GM15510 (cell line): ENCODE data around the gene DBF4B.

ENCODE experiments used
- POLR2A ChIP-seq: IDR thresholded peaks from 3 replicates; pipeline ENCODE4 v1.6.1; 2011; ENCODE audit warnings: borderline replicate concordance; ENCODE audit not compliant: insufficient read length; ENCODE audit errors: extremely low read depth

DBF4B gene

DNA sequence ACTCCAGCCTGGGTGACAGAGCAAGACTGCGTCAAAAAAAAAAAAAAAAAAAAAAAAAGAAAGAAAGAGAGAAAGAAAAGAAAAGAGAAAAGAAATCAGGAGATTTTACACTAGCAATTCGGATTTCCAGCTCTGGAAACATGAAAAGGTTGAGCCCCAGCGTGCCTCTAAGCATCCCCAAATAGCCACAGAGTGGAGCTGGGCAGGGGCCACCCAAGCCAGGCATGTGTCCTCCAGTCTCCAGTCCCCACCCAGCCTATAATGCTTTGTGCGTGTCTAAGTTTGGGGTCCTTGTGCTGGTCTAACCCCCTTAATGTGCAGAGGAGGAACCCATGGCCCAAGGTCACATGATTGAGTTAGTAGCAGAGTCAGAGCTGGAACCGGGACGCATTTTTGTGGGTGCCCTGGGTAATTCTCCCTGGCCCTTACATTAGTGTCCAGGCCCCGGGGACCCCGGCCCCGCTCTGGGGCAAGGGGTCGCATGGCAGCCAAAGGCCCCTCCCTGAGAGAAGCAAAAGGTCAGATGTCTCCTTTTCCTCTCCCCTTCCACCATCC, 70.3 kb downstream of the DBF4B start:
- no peak for TF ChIP-seq POLR2A

DNA sequence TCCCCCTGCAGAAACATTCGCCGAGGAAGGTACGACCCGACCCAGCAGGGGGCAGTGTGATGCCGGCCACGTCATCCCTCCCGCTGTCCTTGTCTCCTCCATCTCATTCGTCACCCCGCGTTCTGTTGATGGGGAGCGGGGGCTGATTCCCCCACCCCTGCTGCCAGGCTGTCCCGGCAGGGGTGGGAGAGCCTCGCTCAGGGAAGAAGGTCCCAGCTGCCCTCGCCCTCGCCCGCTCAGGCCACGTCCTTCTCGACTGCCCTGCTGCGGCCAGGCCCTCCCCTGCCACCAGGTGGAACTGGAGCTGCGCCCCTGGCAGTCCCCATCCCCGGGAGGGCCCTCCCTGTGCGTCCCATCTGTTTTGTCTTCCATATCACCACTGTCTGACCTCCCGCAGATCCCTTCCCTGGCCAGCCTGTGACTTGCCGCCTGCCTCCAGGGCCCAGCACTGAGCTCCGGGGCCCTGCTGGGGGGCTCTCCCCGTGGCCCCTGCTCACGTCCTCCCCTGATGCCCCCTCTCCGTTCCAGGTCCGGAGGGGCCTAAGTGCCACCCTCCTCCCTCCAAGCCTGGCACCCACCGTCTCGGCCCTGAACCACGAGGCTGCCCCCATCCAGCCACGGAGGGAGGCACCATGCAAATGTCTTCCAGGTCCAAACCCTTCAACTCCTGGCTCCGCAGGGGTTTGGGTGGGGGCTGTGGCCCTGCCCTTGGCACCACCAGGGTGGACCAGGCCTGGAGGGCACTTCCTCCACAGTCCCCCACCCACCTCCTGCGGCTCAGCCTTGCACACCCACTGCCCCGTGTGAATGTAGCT, 71.0 kb downstream of the DBF4B start:
- TF ChIP-seq POLR2A = no peak

DNA sequence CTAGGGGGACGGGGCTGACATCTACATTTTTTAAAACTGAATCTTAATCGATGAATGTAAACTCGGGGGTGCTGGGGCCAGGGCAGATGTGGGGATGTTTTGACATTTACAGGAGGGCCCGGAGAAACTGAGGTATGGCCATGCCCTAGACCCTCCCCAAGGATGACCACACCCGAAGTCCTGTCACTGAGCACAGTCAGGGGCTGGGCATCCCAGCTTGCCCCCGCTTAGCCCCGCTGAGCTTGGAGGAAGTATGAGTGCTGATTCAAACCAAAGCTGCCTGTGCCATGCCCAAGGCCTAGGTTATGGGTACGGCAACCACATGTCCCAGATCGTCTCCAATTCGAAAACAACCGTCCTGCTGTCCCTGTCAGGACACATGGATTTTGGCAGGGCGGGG, 71.7 kb downstream of the DBF4B start:
- TF ChIP-seq POLR2A = no peak

DNA sequence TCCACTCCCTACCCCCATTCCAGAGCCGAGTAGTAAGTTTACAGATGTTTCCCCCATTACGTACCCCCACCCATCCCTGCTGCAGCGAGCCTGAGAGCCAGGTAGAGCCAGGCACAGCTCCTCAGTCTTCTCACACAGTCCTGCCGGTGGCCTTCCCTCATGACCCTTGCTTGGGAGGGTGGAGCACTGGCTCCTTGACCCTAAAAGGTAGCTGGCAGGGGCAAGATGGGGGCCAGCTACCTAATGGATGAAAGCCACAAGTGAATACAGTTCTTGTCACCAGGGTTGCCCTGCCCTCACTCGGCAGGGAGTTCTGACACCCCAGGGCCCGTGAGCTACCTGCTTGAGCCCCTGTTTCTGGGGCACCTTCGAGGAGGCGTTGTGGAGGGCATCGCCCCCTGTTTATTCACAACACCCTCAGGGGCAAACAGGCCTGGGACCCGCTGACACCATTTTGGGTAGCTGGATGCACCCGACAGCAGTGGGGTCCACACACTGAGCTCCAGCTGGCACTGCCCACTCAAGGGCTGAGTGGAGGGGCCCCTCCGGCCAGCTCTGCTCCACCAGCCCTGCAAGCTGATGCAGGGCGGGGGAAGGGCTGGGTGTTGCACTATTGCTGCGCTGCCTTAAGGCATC, 72.5 kb downstream of the DBF4B start:
- no peak for TF ChIP-seq POLR2A

DNA sequence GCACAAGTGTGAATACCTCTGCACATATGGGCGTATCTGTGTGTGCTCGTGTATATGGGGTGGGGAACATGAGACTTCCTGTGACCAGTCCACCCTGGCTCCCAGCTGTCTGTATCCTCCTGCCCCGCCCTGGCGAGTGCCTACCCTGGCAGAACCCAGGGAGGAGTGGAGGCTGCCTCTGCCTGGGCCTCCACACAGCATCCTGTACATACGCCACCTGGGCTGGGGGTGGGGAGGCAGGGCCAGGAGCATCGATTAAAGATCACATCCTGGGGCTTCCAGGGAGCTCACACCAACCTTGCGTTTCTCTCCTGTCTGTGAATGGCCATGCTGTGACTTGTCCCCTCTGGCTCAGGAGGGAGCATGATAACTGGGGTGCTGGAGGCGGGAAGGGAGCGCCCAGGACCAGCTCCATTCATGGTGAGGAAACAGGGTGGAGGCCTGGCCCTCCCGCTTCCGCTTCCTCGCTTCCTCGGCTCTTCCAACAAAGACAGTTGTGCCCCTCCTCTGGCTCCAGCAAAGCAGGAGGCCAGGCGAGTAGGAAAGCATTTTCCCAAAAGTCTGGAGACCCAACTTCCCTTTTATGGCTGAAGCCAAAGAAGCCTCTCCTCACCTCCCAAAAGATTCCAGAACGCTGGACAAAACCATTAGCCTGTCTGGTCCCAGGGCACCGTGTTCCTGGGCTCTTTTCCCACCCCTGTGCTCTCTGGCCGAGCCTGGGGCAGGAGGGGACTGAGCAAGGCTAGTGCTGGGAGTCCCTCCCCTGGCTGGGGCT, 73.3 kb downstream of the DBF4B start:
- TF ChIP-seq POLR2A = no peak

DNA sequence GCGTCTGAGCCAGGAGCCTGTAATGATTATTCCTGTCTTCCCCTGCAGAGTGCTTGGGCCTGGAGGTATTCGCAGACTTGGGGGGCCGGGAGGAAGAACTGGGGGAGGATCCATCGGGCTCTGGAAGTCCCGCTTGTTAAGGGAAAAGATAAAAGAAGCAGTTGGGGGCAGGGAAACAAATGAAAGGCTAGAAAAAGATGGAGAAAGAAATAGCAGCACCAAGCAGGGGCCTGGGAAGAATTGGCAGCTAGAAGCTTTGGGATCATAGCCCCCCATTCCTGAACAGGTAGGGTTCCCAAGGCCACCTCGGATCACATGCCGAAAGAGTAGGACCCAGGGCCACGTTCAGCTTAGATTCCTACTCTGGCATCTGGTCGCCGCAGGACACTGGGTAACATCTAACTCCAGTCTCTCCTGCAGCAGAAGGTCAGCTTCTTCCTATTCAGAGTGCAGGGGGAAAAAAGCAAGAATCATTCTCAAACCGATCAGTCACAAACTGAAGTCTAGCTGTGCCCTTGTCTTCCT, 73.9 kb downstream of the DBF4B start:
- no peak for TF ChIP-seq POLR2A

DNA sequence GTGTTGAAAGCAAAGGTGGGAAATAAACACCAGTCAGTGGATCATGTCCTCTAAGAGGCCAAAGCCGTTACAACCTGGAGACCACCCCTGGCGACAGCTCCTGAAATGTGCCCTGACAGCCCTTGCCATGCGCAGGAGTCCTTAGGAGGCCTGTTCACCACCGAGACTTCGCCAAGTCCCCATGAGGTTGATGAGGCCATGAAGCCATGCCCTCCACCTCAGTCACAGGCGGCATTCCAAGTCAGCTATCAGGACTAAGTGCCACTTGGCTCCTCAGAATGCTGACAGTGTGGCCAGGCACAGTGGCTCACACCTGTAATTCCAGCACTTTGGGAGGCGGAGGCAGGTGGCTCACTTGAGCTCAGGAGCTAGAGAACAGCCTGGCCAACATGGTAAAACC, 77.5 kb downstream of the DBF4B start:
- no peak for TF ChIP-seq POLR2A

DNA sequence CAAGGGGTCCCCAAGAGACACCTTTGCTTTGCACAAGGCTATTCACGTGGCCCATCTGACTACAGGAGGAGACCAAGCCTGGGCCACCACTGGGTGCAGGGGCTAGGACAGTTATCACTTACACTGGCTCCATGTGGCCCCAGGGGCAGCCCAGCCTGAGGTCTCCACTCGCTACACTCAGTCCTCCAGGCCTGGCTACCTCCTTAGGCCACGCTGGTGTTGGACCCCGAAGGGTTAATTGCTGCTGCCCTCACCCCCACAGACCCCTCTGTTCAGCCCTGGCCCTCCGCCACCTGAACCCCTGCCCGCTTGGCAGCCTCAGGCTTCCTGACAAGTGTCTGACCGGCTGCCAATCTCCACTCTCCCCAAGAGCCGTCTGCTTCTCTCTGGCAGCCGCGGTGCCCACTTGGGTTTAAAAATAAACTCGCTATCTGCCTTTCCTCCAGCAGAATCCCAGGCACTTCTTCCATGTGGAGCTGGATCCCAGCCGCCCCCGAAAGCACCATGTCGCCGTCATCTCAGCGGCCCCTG, 78.2 kb downstream of the DBF4B start:
- TF ChIP-seq POLR2A = no peak

DNA sequence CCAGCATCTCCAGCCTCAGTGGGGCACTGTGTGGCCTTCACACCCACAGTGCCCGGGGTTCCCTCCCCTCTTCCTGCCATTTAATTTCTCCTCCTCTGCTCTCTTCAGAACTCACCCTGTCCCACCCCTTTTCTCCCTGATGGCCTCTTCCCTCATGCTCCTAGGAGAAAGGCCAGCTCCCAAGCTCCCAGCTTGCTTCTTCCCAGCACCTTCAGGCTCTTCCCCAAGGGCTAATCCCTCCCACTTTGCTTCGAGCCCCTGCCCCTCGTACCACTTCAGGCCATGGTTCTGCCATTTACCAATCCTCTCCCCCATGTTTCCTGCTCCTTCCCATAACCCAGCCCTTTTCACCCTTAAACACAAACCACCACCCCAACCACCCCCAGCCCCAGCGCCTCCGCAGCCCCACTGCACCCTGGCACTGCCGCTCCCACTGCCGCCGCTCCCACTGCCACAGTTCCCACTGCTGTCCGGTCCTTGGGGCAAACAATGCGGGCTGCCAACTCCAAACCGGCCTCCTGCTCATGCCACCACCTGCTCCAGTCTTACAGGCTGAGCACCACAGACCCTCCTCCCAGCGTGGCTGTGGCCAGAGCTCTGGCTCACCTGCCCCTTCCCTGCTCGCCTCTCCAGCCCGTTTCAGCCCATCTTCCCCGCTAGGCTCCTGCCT, 78.9 kb downstream of the DBF4B start:
- no peak for TF ChIP-seq POLR2A

DNA sequence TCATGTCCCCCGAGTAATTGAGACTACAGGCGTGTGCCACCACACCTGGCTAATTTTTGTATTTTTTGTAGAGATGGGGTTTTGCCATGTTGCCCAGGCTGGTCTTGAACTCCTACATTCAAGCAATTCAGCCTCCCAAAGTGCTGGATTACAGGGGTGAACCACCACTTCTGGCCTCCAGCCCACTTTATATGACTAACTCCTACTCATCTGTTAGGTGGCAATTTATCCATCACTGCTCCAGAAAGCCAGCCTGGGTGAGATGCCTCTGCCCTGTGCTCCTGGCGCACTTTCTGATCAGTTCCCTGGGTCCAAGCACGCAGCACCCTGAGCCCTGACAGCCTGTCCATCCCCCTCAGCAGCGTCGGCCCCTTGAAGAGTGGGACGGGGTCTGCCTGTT, 79.7 kb downstream of the DBF4B start:
- no peak for TF ChIP-seq POLR2A

DNA sequence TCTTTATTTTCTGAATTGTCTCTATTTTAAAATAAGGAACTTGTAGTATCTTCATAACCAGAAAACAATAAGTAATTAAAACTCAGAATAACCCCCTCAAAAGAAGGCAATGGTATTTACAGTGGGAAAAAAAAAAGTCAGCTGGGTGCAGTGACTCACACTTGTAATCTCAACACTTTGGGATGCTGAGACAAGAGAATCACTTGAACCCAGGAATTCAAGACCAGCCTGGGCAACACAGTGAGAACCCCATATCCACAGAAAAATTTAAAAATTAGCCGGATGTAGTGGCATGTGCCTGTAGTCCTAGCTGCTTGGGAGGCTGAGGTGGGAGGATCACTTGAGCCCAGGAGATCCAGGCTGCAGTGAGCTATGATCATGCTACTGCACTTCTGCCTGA, 83.8 kb downstream of the DBF4B start:
- TF ChIP-seq POLR2A = no peak

DNA sequence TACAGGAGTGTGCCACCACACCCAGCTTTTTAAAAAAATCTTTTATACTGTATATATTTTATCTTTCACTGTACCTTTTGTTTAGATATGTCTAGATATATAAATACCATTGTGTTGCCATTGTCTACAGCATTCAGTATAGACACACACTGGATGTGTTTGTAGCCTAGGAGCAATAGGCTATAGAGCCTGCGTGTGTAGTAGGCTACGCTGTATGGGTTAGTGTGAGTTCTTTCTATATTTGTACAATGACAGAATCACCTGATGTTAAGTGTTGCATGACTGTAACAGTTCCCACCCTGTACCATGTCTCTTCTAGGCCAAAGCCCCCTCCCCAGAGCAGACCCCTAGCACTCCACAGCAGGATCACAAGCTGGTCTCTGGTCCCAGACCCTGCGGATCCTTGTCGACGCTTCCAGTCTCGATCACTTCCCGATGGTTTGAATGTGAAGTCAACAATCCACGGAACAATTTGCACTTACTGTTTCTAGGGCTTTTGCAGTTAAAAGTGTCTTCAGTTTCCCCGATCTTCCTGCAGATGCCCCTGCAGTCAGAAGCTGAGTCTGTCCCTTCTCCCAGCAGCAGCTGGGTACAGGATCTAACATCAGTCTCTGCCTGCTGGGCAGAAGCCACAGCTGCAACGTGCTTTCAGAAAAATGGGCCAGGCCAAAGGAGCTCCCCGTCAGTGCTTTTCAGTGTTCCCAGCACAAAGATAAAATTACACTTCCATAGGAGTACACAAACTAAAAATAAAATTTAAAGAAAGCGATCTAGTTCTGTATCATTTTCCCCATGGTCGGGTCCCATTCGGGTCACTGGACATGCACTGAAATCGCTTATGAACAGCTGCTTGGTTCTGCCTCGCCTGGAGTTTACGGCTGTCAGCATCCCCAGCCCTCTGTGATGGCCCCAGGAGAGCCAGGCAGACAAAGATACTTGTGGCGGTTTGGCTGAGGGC, 85.7 kb downstream of the DBF4B start:
- no peak for TF ChIP-seq POLR2A

DNA sequence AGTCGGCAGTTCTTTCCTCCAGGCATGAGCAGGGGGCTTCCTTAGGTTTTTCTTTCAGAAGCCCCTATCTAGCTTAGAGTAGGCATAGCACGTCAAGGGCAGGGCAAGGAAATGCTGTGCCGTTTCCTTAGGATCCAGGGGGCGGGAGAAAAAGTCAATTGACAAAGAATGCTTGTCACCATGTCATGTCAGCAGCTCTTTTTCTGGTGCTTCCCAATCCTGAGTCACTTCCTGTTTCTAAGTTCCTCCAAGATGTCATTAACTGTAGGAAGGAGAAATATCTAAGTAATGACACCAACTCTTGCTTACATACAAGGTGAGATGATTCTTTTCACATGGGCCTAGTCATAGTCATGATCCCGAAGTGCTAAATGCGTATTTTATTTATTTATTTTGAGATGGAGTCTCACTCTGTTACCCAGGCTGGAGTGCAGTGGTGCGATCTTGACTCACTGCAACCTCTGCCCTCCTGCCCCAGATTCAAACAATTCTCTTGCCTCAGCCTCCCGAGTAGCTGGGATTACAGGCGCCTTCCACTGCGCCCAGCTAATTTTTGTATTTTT, 86.5 kb downstream of the DBF4B start:
- no peak for TF ChIP-seq POLR2A
